ENCODE results near the gene SIN3A. TPM values are rescaled to one million over a fixed set of nuclear protein-coding genes. Genes with fewer than 3 reads are reported as not detected.

SIN3A gene
- total and polyA plus RNA-seq, 2 experiments from 2014 or later: 24.3 to 73.0 TPM

GRCh38 chr15:75363786-75364185 lies 87.7 kb downstream of the SIN3A start (continued):
- TF ChIP-seq EZH2phosphoT487 (IDR thresholded peaks at IDR 0.05; ENCODE audit: unreplicated experiment) (no peak), CREB1 (CRISPR knock-in tag; IDR thresholded peaks at IDR 0.05; ENCODE audit: low read depth) (no peak), STAT1 (IDR thresholded peaks at IDR 0.05; ENCODE audit: unreplicated experiment) (no peak), NANOG (IDR thresholded peaks at IDR 0.05; ENCODE audit: borderline replicate concordance) (no peak), JUNB (IDR thresholded peaks at IDR 0.05; ENCODE audit: unreplicated experiment) (no peak), EZH2 (IDR thresholded peaks at IDR 0.05; ENCODE audit: low read depth, unreplicated experiment) (no peak), POLR2AphosphoS5 (IDR thresholded peaks at IDR 0.05; ENCODE audit: low read depth) (no peak), ZNF331 (CRISPR knock-in tag; IDR thresholded peaks at IDR 0.05; ENCODE audit: low read depth) (no peak)
- TF ChIP-seq, protein P1, sequence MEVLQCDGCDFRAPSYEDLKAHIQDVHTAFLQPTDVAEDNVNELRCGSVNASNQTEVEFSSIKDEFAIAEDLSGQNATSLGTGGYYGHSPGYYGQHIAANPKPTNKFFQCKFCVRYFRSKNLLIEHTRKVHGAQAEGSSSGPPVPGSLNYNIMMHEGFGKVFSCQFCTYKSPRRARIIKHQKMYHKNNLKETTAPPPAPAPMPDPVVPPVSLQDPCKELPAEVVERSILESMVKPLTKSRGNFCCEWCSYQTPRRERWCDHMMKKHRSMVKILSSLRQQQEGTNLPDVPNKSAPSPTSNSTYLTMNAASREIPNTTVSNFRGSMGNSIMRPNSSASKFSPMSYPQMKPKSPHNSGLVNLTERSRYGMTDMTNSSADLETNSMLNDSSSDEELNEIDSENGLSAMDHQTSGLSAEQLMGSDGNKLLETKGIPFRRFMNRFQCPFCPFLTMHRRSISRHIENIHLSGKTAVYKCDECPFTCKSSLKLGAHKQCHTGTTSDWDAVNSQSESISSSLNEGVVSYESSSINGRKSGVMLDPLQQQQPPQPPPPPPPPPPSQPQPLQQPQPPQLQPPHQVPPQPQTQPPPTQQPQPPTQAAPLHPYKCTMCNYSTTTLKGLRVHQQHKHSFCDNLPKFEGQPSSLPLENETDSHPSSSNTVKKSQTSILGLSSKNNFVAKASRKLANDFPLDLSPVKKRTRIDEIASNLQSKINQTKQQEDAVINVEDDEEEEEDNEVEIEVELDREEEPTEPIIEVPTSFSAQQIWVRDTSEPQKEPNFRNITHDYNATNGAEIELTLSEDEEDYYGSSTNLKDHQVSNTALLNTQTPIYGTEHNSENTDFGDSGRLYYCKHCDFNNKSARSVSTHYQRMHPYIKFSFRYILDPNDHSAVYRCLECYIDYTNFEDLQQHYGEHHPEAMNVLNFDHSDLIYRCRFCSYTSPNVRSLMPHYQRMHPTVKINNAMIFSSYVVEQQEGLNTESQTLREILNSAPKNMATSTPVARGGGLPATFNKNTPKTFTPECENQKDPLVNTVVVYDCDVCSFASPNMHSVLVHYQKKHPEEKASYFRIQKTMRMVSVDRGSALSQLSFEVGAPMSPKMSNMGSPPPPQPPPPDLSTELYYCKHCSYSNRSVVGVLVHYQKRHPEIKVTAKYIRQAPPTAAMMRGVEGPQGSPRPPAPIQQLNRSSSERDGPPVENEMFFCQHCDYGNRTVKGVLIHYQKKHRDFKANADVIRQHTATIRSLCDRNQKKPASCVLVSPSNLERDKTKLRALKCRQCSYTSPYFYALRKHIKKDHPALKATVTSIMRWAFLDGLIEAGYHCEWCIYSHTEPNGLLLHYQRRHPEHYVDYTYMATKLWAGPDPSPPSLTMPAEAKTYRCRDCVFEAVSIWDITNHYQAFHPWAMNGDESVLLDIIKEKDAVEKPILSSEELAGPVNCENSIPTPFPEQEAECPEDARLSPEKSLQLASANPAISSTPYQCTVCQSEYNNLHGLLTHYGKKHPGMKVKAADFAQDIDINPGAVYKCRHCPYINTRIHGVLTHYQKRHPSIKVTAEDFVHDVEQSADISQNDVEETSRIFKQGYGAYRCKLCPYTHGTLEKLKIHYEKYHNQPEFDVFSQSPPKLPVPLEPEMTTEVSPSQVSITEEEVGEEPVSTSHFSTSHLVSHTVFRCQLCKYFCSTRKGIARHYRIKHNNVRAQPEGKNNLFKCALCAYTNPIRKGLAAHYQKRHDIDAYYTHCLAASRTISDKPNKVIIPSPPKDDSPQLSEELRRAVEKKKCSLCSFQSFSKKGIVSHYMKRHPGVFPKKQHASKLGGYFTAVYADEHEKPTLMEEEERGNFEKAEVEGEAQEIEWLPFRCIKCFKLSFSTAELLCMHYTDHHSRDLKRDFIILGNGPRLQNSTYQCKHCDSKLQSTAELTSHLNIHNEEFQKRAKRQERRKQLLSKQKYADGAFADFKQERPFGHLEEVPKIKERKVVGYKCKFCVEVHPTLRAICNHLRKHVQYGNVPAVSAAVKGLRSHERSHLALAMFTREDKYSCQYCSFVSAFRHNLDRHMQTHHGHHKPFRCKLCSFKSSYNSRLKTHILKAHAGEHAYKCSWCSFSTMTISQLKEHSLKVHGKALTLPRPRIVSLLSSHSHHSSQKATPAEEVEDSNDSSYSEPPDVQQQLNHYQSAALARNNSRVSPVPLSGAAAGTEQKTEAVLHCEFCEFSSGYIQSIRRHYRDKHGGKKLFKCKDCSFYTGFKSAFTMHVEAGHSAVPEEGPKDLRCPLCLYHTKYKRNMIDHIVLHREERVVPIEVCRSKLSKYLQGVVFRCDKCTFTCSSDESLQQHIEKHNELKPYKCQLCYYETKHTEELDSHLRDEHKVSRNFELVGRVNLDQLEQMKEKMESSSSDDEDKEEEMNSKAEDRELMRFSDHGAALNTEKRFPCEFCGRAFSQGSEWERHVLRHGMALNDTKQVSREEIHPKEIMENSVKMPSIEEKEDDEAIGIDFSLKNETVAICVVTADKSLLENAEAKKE (CRISPR knock-in tag; IDR thresholded peaks at IDR 0.05): no peak

- Mint-ChIP-seq H3K27ac (no peak overlapping the region), H3K36me3 (ENCODE audit: low read depth) (peaks cover 42% of the 10 kb centered on the region), H3K27me3 (ENCODE audit: insufficient read depth, low read depth, poor library complexity) (peaks cover 16% of the 10 kb centered on the region), H3K9me3 (no peaks in the 10 kb centered on the region; the same call in 2 of the 3 replicates), H3K4me1 (no peaks in the 10 kb centered on the region; the same call in 1 of the 3 replicates), H3K4me3 (no peak overlapping the region)
- Histone ChIP-seq H3K4me3 (no peak overlapping the region), H3F3A (replicated peaks; ENCODE audit: low read depth) (no peaks in the 10 kb centered on the region), H2AFZ (no peak overlapping the region), H3K4me1 (ENCODE audit: insufficient read depth) (no peaks in the 10 kb centered on the region), H3K27ac (ENCODE audit: low read depth) (0 out of 2 replicates have a peak overlapping the region, but pooled peaks have one; percentile 55), H4K20me1 (replicated peaks; ENCODE audit: insufficient read depth) (no peaks in the 10 kb centered on the region), H3K9me2 (ENCODE audit: insufficient read depth) (no peaks in the 10 kb centered on the region), H3K79me2 (replicated peaks; ENCODE audit: insufficient read depth) (no peaks in the 10 kb centered on the region), H3K27me3 (ENCODE audit: insufficient read depth) (no peaks in the 10 kb centered on the region), H3K4me2 (no peak overlapping the region), H3K36me3 (ENCODE audit: insufficient read depth) (no peaks in the 10 kb centered on the region)
- TF ChIP-seq NANOG (IDR thresholded peaks at IDR 0.05; ENCODE audit: borderline replicate concordance) (no peak), CTCF (conservative IDR thresholded peaks at IDR 0.05; ENCODE audit: low read depth in 2 of 2) (0 out of 4 replicates have a peak, but pooled peaks of 1 of the 2 experiments have one; percentile 14)
- DNase-seq (ENCODE audit: low spot score) (peak; percentile 55), ATAC-seq (peak; percentile 39)
Measured at GRCh38 chr15:75362642-75363249, 88.7 kb downstream of the SIN3A start.

Measured in GM23338 (cell line).